Measurements from ENCODE around the gene CPA4.

CPA4 gene

DNA sequence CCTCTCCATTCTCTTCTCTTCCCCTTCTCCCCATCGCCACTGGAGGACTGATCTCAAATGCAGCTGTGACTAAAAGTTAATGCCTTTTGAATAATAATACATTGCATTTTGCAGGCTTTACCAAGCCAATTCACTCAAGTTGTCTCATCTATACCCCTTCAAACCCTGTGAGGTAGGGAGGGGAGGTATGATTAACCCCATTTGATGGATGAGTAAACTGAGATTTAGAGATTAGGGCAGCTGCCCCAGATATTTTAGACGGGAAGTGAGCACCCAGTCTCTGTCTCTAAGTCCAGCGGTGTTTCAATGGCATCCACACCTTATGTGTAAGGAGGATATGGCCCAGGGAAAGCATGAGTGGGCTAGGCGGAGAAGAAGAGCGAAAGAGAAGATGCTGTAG is 52.8 kb downstream of the CPA4 start:
- Histone ChIP-seq H3K27ac (replicated peaks) (no peak overlapping the region), H3K4me3 (replicated peaks; ENCODE audit: insufficient read depth, low read length) (no peak overlapping the region), H3K27me3 (ENCODE audit: insufficient read depth, poor library complexity, severe bottlenecking) (no peaks in the 10 kb centered on the region)
- TF ChIP-seq POLR2AphosphoS5 (IDR thresholded peaks at IDR 0.05; ENCODE audit: low read depth): no peak
- no peak for TF ChIP-seq GABPA (IDR thresholded peaks at IDR 0.05; ENCODE audit: low read depth)
- no peak for TF ChIP-seq SPI1 (IDR thresholded peaks at IDR 0.05; ENCODE audit: borderline replicate concordance, low read depth)
- TF ChIP-seq, protein P1, sequence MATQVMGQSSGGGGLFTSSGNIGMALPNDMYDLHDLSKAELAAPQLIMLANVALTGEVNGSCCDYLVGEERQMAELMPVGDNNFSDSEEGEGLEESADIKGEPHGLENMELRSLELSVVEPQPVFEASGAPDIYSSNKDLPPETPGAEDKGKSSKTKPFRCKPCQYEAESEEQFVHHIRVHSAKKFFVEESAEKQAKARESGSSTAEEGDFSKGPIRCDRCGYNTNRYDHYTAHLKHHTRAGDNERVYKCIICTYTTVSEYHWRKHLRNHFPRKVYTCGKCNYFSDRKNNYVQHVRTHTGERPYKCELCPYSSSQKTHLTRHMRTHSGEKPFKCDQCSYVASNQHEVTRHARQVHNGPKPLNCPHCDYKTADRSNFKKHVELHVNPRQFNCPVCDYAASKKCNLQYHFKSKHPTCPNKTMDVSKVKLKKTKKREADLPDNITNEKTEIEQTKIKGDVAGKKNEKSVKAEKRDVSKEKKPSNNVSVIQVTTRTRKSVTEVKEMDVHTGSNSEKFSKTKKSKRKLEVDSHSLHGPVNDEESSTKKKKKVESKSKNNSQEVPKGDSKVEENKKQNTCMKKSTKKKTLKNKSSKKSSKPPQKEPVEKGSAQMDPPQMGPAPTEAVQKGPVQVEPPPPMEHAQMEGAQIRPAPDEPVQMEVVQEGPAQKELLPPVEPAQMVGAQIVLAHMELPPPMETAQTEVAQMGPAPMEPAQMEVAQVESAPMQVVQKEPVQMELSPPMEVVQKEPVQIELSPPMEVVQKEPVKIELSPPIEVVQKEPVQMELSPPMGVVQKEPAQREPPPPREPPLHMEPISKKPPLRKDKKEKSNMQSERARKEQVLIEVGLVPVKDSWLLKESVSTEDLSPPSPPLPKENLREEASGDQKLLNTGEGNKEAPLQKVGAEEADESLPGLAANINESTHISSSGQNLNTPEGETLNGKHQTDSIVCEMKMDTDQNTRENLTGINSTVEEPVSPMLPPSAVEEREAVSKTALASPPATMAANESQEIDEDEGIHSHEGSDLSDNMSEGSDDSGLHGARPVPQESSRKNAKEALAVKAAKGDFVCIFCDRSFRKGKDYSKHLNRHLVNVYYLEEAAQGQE (IDR thresholded peaks at IDR 0.05; ENCODE audit: insufficient replicate concordance, low read depth): no peak
- TF ChIP-seq, protein P2, sequence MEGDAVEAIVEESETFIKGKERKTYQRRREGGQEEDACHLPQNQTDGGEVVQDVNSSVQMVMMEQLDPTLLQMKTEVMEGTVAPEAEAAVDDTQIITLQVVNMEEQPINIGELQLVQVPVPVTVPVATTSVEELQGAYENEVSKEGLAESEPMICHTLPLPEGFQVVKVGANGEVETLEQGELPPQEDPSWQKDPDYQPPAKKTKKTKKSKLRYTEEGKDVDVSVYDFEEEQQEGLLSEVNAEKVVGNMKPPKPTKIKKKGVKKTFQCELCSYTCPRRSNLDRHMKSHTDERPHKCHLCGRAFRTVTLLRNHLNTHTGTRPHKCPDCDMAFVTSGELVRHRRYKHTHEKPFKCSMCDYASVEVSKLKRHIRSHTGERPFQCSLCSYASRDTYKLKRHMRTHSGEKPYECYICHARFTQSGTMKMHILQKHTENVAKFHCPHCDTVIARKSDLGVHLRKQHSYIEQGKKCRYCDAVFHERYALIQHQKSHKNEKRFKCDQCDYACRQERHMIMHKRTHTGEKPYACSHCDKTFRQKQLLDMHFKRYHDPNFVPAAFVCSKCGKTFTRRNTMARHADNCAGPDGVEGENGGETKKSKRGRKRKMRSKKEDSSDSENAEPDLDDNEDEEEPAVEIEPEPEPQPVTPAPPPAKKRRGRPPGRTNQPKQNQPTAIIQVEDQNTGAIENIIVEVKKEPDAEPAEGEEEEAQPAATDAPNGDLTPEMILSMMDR (IDR thresholded peaks at IDR 0.05; ENCODE audit: insufficient read depth, low read length): no peak
- no peak for DNase-seq (ENCODE audit: low read depth in 1 of 2, low spot score in 1 of 2)

DNA sequence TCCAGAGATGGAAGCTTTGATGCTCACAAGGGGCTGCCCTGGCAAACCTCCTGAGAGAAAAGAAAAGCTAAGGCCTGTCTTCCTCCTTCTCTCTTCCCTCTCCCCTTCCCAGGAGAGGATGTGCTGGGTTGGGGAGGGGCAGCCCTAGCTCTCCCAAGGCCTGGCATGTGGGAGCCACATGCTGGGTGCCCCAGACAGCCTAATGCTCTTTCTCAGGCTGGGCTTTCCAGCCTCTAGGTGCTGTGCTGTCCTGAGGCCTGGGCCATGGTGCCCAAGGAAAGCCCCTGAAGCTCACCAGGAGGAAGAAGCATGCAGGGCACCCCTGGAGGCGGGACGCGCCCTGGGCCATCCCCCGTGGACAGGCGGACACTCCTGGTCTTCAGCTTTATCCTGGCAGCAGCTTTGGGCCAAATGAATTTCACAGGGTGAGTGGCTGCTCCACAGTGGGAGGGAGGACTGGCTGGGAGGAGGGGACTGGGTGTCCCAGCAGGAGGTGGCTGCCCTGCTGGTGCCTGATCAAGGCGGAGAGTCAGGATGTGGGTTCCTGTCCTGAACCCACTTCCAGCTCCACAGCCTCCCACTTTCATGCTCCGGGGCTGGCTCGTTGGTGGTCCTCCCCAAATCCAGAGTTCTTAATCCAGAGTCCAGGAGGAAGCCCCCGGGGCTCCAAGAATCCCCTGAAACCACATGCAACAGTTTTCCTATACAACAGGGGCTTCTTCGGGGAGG is 53.4 kb downstream of the CPA4 start:
- TF ChIP-seq, protein P1 (IDR thresholded peaks at IDR 0.05; ENCODE audit: insufficient replicate concordance, low read depth): no peak
- TF ChIP-seq GABPA (IDR thresholded peaks at IDR 0.05; ENCODE audit: low read depth) (no peak), SPI1 (IDR thresholded peaks at IDR 0.05; ENCODE audit: borderline replicate concordance, low read depth) (no peak), POLR2AphosphoS5 (IDR thresholded peaks at IDR 0.05; ENCODE audit: low read depth) (no peak)
- TF ChIP-seq, protein P2 (IDR thresholded peaks at IDR 0.05; ENCODE audit: insufficient read depth, low read length): no peak
- DNase-seq (ENCODE audit: low read depth in 1 of 2, low spot score in 1 of 2): no peak
- Histone ChIP-seq H3K27ac (replicated peaks) (no peak overlapping the region), H3K4me3 (replicated peaks; ENCODE audit: insufficient read depth, low read length) (no peak overlapping the region), H3K27me3 (ENCODE audit: insufficient read depth, poor library complexity, severe bottlenecking) (no peaks in the 10 kb centered on the region)

DNA sequence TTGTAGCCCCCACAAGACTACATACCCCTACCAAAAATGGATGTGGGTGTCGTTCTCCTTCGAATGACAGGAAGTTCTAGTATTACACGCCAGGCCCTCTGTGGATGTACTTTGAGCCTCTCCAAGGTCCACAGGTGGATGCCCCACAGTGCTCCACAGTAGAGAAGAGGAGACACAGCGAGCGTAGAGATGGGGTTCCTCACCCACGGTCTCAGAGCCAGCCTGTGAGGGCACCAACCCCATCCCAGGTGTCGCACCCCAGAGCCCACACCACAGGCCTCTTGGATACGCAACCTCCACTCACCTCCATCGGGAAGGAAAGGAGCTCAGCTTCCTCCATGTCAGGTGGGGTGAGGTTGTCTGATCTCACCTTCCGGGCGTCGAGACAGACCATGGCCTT is 54.0 kb downstream of the CPA4 start:
- no peak overlapping the region for H3K27ac ChIP-seq (replicated peaks)

More for the DNA sequence above, 54.0 kb downstream of the CPA4 start:
- no peaks in the 10 kb centered on the region for H3K27me3 ChIP-seq (ENCODE audit: insufficient read depth, poor library complexity, severe bottlenecking)
- no peak for TF ChIP-seq POLR2AphosphoS5 (IDR thresholded peaks at IDR 0.05; ENCODE audit: low read depth)
- TF ChIP-seq, protein P2 (IDR thresholded peaks at IDR 0.05; ENCODE audit: insufficient read depth, low read length): no peak
- DNase-seq (ENCODE audit: low read depth in 1 of 2, low spot score in 1 of 2): no peak
- no peak overlapping the region for H3K4me3 ChIP-seq (replicated peaks; ENCODE audit: insufficient read depth, low read length)
